EH (cell line): ENCODE results near the gene EGFR.

Experiments
- DNase-seq: peaks from one replicate; pipeline ENCODE4 v3.0.0-alpha.2; 2015; ENCODE audit warnings: low read depth

EGFR gene

GRCh38 chr7:55081472-55082227 lies 62.8 kb downstream of the EGFR start:
- peak; percentile 61 for DNase-seq

- no peak for DNase-seq
These were observed 63.4 kb downstream of the EGFR start for GRCh38 chr7:55082228-55082603.

GRCh38 chr7:55083206-55083605 lies 64.4 kb downstream of the EGFR start:
- no peak for DNase-seq

- DNase-seq, result no peak
These were observed 65.5 kb downstream of the EGFR start for GRCh38 chr7:55084307-55084706.

GRCh38 chr7:55085511-55086412 lies 66.9 kb downstream of the EGFR start:
- no peak for DNase-seq

- peak; percentile 95 for DNase-seq
These were observed 67.8 kb downstream of the EGFR start for GRCh38 chr7:55086413-55087201.

- no peak for DNase-seq
These were observed 68.7 kb downstream of the EGFR start for GRCh38 chr7:55087521-55087961.

- no peak for DNase-seq
These were observed 69.3 kb downstream of the EGFR start for GRCh38 chr7:55088107-55088506.

- DNase-seq, result no peak
These were observed 69.8 kb downstream of the EGFR start for GRCh38 chr7:55088620-55089019.

GRCh38 chr7:55092186-55092974 lies 73.6 kb downstream of the EGFR start:
- no peak for DNase-seq

- DNase-seq, result no peak
These were observed 74.2 kb downstream of the EGFR start for GRCh38 chr7:55092975-55093373.

- DNase-seq, result no peak
These were observed 74.9 kb downstream of the EGFR start for GRCh38 chr7:55093674-55094073.

GRCh38 chr7:55094092-55094690 lies 75.4 kb downstream of the EGFR start:
- no peak for DNase-seq

- no peak for DNase-seq
These were observed 76.9 kb downstream of the EGFR start for GRCh38 chr7:55095672-55096071.

GRCh38 chr7:55096323-55096722 lies 77.5 kb downstream of the EGFR start:
- no peak for DNase-seq

- no peak for DNase-seq
These were observed 78.3 kb downstream of the EGFR start for GRCh38 chr7:55097100-55097499.

- DNase-seq, result peak; percentile 46
These were observed 80.4 kb downstream of the EGFR start for GRCh38 chr7:55099066-55099820.

- DNase-seq, result no peak
These were observed 81.2 kb downstream of the EGFR start for GRCh38 chr7:55099821-55100543.

- no peak for DNase-seq
These were observed 81.9 kb downstream of the EGFR start for GRCh38 chr7:55100544-55101327.
